Neural cell (in vitro differentiated cells): ENCODE results near the gene MEX3B.

Source experiments
- POLR2AphosphoS5 ChIP-seq: IDR thresholded peaks from 2 replicates; pipeline ENCODE4 v1.6.1; 2012
- TF ChIP-seq, protein P1 (sequence below): fragments of 450-650 bp; IDR thresholded peaks from 2 replicates; pipeline ENCODE4 v1.5.1; 2014; ENCODE audit warnings: antibody characterized with exemption, mild to moderate bottlenecking, moderate library complexity; ENCODE audit not compliant: poor library complexity, severe bottlenecking

- TF ChIP-seq, protein P1, sequence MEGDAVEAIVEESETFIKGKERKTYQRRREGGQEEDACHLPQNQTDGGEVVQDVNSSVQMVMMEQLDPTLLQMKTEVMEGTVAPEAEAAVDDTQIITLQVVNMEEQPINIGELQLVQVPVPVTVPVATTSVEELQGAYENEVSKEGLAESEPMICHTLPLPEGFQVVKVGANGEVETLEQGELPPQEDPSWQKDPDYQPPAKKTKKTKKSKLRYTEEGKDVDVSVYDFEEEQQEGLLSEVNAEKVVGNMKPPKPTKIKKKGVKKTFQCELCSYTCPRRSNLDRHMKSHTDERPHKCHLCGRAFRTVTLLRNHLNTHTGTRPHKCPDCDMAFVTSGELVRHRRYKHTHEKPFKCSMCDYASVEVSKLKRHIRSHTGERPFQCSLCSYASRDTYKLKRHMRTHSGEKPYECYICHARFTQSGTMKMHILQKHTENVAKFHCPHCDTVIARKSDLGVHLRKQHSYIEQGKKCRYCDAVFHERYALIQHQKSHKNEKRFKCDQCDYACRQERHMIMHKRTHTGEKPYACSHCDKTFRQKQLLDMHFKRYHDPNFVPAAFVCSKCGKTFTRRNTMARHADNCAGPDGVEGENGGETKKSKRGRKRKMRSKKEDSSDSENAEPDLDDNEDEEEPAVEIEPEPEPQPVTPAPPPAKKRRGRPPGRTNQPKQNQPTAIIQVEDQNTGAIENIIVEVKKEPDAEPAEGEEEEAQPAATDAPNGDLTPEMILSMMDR, result no peak
- TF ChIP-seq POLR2AphosphoS5, result no peak
These were observed 15.6 kb downstream of the MEX3B start for GRCh38 chr15:82030176-82030575.
